Medulla oblongata (tissue), 1 donor: ENCODE measurements around the gene EEF1AKMT4.

ENCODE experiments used
- DNase-seq: peaks from one replicate; pipeline ENCODE4 v3.0.0-alpha.2; 2015; ENCODE audit errors: extremely low spot score

The EEF1AKMT4 gene

GRCh38 chr3:184235381-184236032 is 14.0 kb upstream of the EEF1AKMT4 start:
- DNase-seq, result no peak

- no peak for DNase-seq
Measured at GRCh38 chr3:184236033-184236410, 13.4 kb upstream of the EEF1AKMT4 start.

- no peak for DNase-seq
Measured at GRCh38 chr3:184236636-184237035, 12.8 kb upstream of the EEF1AKMT4 start.

GRCh38 chr3:184237211-184237610 is 12.3 kb upstream of the EEF1AKMT4 start:
- DNase-seq, result no peak

GRCh38 chr3:184237807-184238206 is 11.7 kb upstream of the EEF1AKMT4 start:
- DNase-seq, result no peak

GRCh38 chr3:184238246-184238818 is 11.1 kb upstream of the EEF1AKMT4 start:
- no peak for DNase-seq

- DNase-seq, result no peak
Measured at GRCh38 chr3:184239221-184239620, 10.3 kb upstream of the EEF1AKMT4 start.

GRCh38 chr3:184239708-184240107 is 9.8 kb upstream of the EEF1AKMT4 start:
- no peak for DNase-seq

- DNase-seq, result no peak
Measured at GRCh38 chr3:184240384-184241140, 8.9 kb upstream of the EEF1AKMT4 start.

GRCh38 chr3:184241141-184241446 is 8.4 kb upstream of the EEF1AKMT4 start:
- no peak for DNase-seq

- DNase-seq, result no peak
Measured at GRCh38 chr3:184241447-184242296, 7.8 kb upstream of the EEF1AKMT4 start.

- DNase-seq, result no peak
Measured at GRCh38 chr3:184242297-184242685, 7.2 kb upstream of the EEF1AKMT4 start.

- peak; percentile 85 for DNase-seq
Measured at GRCh38 chr3:184248454-184249411, 739 bp upstream of the EEF1AKMT4 start, which contains the start of gene ALG3. TSS of gene ALG3 (minus strand) at chr3:184248962. CDS start at chr3:184248940, 22 bp downstream.

- DNase-seq, result peak; percentile 91
Measured at GRCh38 chr3:184250167-184250828, 826 bp downstream of the EEF1AKMT4 start.

GRCh38 chr3:184255291-184256039 is 6.0 kb downstream of the EEF1AKMT4 start:
- DNase-seq, result no peak

- DNase-seq, result no peak
Measured at GRCh38 chr3:184257083-184257915, 7.8 kb downstream of the EEF1AKMT4 start.

- DNase-seq, result no peak
Measured at GRCh38 chr3:184258926-184259325, 9.5 kb downstream of the EEF1AKMT4 start.

GRCh38 chr3:184259396-184259877 is 10.0 kb downstream of the EEF1AKMT4 start:
- no peak for DNase-seq
